Upper lobe of right lung (tissue), 1 donor: Measurements from ENCODE around the gene NAV3. TPM values are rescaled to one million over a fixed set of nuclear protein-coding genes. Genes with fewer than 3 reads are reported as not detected.

Experiments
- ATAC-seq: fragments of 200-7000 bp; cut with Tn5 transposase; one replicate; pipeline ENCODE4 v1.9.1; 2020; ENCODE audit warnings: mild to moderate bottlenecking, moderate library complexity
- DNase-seq: peaks from one replicate; pipeline ENCODE4 v3.0.0-alpha.2; 2020
- H3K27ac ChIP-seq: fragments of 200-600 bp; one replicate; pipeline ENCODE4 v1.8.0; 2022
- H3K27me3 ChIP-seq: fragments of 200-600 bp; one replicate; pipeline ENCODE4 v1.8.0; 2022; ENCODE audit warnings: mild to moderate bottlenecking
- H3K36me3 ChIP-seq: fragments of 200-600 bp; one replicate; pipeline ENCODE4 v1.8.0; 2022
- H3K4me1 ChIP-seq: fragments of 200-600 bp; one replicate; pipeline ENCODE4 v1.8.0; 2022
- H3K4me3 ChIP-seq: fragments of 200-600 bp; one replicate; pipeline ENCODE4 v1.8.0; 2022; ENCODE audit warnings: mild to moderate bottlenecking
- H3K9me3 ChIP-seq: fragments of 200-600 bp; one replicate; pipeline ENCODE4 v1.8.0; 2022
- CTCF ChIP-seq: fragments of 200-600 bp; IDR thresholded peaks from one replicate; pipeline ENCODE4 v1.8.0; 2022; ENCODE audit warnings: antibody characterized with exemption
- intact Hi-C: fragments of 100-400 bp; cut with DNase I; formaldehyde crosslinking; loops from one replicate; pipeline ENCODE4 v1.11.0; 2022
- total RNA-seq: library from RNA; stranded (reverse); fragmentation: NEBNext Ultra II Directional; extraction: Animal tissue kit (Norgen Biotek cat#: 25700); gene quantifications from one replicate; pipeline ENCODE4 v1.2.1, GENCODE V29; 2021
- donor health status: DM: no; HTN: yes; CAD: no; lungs with severe emphysema.

NAV3 gene
- total RNA-seq, 1 donor from 2014 or later = 17.8 TPM

DNA sequence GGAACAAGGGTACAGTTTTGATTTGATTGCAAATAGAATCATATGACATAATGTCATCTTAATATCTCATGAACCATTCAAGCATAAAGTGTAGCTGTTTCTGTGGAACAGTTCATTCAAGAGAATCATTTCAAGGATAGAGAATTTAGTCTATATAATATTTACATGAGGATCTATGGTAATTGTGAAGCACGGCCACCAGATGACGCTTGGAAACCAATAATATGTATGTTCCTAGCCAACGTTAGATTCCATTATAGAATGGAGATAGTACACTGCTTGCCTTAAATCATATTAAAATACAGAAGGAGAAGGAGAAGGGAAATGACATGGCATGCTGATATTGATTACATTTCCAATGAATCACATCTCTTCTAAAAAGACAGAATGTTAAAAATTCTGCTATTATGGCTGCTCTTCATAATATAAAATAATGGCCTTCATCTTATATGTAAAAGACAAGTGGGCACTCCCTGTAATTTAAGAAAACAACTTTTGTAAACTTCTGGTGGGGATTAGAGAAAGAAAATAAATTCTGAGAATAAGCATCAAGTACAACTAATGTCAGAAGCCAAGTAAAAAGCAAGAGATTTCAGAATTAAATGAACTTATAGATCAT, 351.0 kb downstream of the NAV3 start:
- TF ChIP-seq CTCF = peak; percentile 26
- Histone ChIP-seq H3K4me1 (no peaks in the 10 kb centered on the region), H3K36me3 (no peaks in the 10 kb centered on the region), H3K9me3 (no peaks in the 10 kb centered on the region), H3K27ac (no peak overlapping the region), H3K27me3 (no peaks in the 10 kb centered on the region), H3K4me3 (no peak overlapping the region)
- ATAC-seq = peak; percentile 46
- intact Hi-C loops = no loop called here
- no peak for DNase-seq

- no peaks in the 10 kb centered on the region for H3K27me3 ChIP-seq
Observed at GRCh38 chr12:78183824-78184223, 353.1 kb downstream of the NAV3 start.

GRCh38 chr12:78185109-78185508, 354.4 kb downstream of the NAV3 start:
- H3K9me3 ChIP-seq = no peaks in the 10 kb centered on the region
- DNase-seq = no peak
- ATAC-seq = no peak
- H3K36me3 ChIP-seq = no peaks in the 10 kb centered on the region
- no peaks in the 10 kb centered on the region for H3K4me1 ChIP-seq
- H3K27ac ChIP-seq = no peak overlapping the region
- no peaks in the 10 kb centered on the region for H3K27me3 ChIP-seq
- intact Hi-C loops = no loop called here
- TF ChIP-seq CTCF = no peak
- no peak overlapping the region for H3K4me3 ChIP-seq

More at GRCh38 chr12:78183824-78184223, 353.1 kb downstream of the NAV3 start:
- Histone ChIP-seq H3K36me3 (no peaks in the 10 kb centered on the region), H3K4me1 (no peaks in the 10 kb centered on the region), H3K4me3 (no peak overlapping the region), H3K9me3 (no peaks in the 10 kb centered on the region), H3K27ac (no peak overlapping the region)
- TF ChIP-seq CTCF = no peak
- DNase-seq (no peak), ATAC-seq (no peak)
- intact Hi-C loops = no loop called here

DNA sequence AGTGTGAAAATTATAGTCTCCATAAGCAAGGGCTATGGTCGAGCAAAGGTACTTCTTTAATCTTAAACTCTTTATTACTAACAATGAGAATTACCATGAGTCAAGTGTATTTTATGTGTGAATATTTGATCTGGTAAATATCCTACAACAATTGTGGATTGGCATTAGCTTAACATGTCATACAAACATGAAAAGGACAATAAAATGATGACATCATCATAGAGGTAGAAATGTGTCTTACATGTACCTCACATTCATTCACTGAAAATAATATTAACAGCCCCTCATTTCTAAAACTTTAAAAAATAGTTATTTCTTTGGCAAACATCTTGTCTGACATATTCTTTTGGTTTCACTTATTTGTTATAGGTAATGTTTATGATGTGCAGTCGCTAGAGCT, 355.0 kb downstream of the NAV3 start:
- H3K27ac ChIP-seq = no peak overlapping the region
- H3K27me3 ChIP-seq = no peaks in the 10 kb centered on the region
- intact Hi-C loops = no loop called here
- no peaks in the 10 kb centered on the region for H3K36me3 ChIP-seq
- ATAC-seq (no peak), DNase-seq (no peak)
- H3K4me3 ChIP-seq = no peak overlapping the region
- H3K4me1 ChIP-seq = no peaks in the 10 kb centered on the region
- no peaks in the 10 kb centered on the region for H3K9me3 ChIP-seq
- TF ChIP-seq CTCF = no peak

GRCh38 chr12:78186670-78187069, 356.0 kb downstream of the NAV3 start:
- TF ChIP-seq CTCF = no peak
- no peaks in the 10 kb centered on the region for H3K9me3 ChIP-seq
- H3K4me1 ChIP-seq = no peaks in the 10 kb centered on the region
- H3K27me3 ChIP-seq = no peaks in the 10 kb centered on the region
- no peaks in the 10 kb centered on the region for H3K36me3 ChIP-seq
- no peak overlapping the region for H3K4me3 ChIP-seq
- DNase-seq (no peak), ATAC-seq (no peak)
- intact Hi-C loops = no loop called here
- H3K27ac ChIP-seq = no peak overlapping the region

DNA sequence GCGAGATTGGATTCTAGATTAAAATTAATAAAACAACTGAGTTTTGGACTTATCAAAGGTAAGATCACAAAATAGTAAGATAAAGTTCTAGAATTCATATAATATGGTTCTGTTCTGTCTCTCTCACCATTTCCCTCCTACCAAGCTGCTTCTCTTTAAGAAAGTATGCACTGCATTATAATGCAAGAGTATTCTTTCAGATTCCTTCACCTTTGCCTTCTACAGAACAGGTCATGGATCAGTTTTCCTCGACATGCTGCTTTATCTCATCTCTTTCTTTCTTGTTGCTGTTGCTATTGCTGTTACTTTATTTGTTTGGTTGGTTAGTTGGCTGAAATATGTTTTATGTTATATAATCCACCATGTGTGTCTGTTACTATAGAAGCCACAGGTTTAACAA, 357.0 kb downstream of the NAV3 start:
- no peak for TF ChIP-seq CTCF
- intact Hi-C loops = no loop called here

More for the DNA sequence above, 357.0 kb downstream of the NAV3 start:
- Histone ChIP-seq H3K9me3 (no peaks in the 10 kb centered on the region), H3K4me1 (no peaks in the 10 kb centered on the region), H3K27ac (no peak overlapping the region), H3K27me3 (no peaks in the 10 kb centered on the region), H3K36me3 (no peaks in the 10 kb centered on the region), H3K4me3 (no peak overlapping the region)
- ATAC-seq (no peak), DNase-seq (no peak)
